Measurements from ENCODE around the gene RRP15. TPM values are rescaled to one million over a fixed set of nuclear protein-coding genes. Genes with fewer than 3 reads are reported as not detected.

RRP15 gene
- total and polyA plus RNA-seq, 9 of the 15 experiments (the other 6 are each of a cell fraction or from before 2014, with no cell fraction given) = 9.5 to 58.1 (median 29.3) TPM

GRCh38 chr1:218377143-218377660 is 92.1 kb downstream of the RRP15 start (continued):
- TF ChIP-seq, protein P1, sequence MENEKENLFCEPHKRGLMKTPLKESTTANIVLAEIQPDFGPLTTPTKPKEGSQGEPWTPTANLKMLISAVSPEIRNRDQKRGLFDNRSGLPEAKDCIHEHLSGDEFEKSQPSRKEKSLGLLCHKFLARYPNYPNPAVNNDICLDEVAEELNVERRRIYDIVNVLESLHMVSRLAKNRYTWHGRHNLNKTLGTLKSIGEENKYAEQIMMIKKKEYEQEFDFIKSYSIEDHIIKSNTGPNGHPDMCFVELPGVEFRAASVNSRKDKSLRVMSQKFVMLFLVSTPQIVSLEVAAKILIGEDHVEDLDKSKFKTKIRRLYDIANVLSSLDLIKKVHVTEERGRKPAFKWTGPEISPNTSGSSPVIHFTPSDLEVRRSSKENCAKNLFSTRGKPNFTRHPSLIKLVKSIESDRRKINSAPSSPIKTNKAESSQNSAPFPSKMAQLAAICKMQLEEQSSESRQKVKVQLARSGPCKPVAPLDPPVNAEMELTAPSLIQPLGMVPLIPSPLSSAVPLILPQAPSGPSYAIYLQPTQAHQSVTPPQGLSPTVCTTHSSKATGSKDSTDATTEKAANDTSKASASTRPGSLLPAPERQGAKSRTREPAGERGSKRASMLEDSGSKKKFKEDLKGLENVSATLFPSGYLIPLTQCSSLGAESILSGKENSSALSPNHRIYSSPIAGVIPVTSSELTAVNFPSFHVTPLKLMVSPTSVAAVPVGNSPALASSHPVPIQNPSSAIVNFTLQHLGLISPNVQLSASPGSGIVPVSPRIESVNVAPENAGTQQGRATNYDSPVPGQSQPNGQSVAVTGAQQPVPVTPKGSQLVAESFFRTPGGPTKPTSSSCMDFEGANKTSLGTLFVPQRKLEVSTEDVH (IDR thresholded peaks at IDR 0.05; ENCODE audit: low read depth, partially characterized antibody) = no peak
- TF ChIP-seq LCOR (CRISPR knock-in tag; IDR thresholded peaks at IDR 0.05) = no peak
- TF ChIP-seq, protein P2, sequence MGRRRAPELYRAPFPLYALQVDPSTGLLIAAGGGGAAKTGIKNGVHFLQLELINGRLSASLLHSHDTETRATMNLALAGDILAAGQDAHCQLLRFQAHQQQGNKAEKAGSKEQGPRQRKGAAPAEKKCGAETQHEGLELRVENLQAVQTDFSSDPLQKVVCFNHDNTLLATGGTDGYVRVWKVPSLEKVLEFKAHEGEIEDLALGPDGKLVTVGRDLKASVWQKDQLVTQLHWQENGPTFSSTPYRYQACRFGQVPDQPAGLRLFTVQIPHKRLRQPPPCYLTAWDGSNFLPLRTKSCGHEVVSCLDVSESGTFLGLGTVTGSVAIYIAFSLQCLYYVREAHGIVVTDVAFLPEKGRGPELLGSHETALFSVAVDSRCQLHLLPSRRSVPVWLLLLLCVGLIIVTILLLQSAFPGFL (CRISPR knock-in tag; IDR thresholded peaks at IDR 0.05) = no peak
- no peak for TF ChIP-seq ZC3H8 (IDR thresholded peaks at IDR 0.05)
- TF ChIP-seq HES1 (IDR thresholded peaks at IDR 0.05; ENCODE audit: low read depth) = no peak
- no peak for TF ChIP-seq GTF2A2 (tag; IDR thresholded peaks at IDR 0.05)
- peak; percentile 65 for TF ChIP-seq NFE2 (IDR thresholded peaks at IDR 0.05; ENCODE audit: low read depth)
- TF ChIP-seq HOXB6 (CRISPR knock-in tag; IDR thresholded peaks at IDR 0.05; ENCODE audit: borderline replicate concordance) = no peak
- TF ChIP-seq HSF4 (CRISPR knock-in tag; IDR thresholded peaks at IDR 0.05; ENCODE audit: borderline replicate concordance) = no peak
- no peak for TF ChIP-seq HCFC1 (IDR thresholded peaks at IDR 0.05; ENCODE audit: low read depth, low read length)
- no peak for TF ChIP-seq ESRRA (IDR thresholded peaks at IDR 0.05; ENCODE audit: borderline replicate concordance, low read depth)
- TF ChIP-seq CTBP1 (IDR thresholded peaks at IDR 0.05; ENCODE audit: borderline replicate concordance) = no peak
- no peak for TF ChIP-seq ZNF79 (CRISPR knock-in tag; IDR thresholded peaks at IDR 0.05; ENCODE audit: low read depth)
- no peak for TF ChIP-seq BCL6 (CRISPR knock-in tag; IDR thresholded peaks at IDR 0.05)
- no peak for TF ChIP-seq THRA (IDR thresholded peaks at IDR 0.05)
- no peak for TF ChIP-seq SP2 (IDR thresholded peaks at IDR 0.05; ENCODE audit: extremely low read depth, low read depth, low read length, poor library complexity, severe bottlenecking)
- TF ChIP-seq FOSL1 (tag; conservative IDR thresholded peaks at IDR 0.05) = peak; percentile 68
- TF ChIP-seq, protein P3, sequence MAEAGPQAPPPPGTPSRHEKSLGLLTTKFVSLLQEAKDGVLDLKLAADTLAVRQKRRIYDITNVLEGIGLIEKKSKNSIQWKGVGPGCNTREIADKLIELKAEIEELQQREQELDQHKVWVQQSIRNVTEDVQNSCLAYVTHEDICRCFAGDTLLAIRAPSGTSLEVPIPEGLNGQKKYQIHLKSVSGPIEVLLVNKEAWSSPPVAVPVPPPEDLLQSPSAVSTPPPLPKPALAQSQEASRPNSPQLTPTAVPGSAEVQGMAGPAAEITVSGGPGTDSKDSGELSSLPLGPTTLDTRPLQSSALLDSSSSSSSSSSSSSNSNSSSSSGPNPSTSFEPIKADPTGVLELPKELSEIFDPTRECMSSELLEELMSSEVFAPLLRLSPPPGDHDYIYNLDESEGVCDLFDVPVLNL (CRISPR knock-in tag; IDR thresholded peaks at IDR 0.05; ENCODE audit: low read depth) = no peak
- TF ChIP-seq TAF9B (IDR thresholded peaks at IDR 0.05; ENCODE audit: partially characterized antibody) = no peak
- no peak for TF ChIP-seq TRIM24 (IDR thresholded peaks at IDR 0.05)
- TF ChIP-seq, protein P4, sequence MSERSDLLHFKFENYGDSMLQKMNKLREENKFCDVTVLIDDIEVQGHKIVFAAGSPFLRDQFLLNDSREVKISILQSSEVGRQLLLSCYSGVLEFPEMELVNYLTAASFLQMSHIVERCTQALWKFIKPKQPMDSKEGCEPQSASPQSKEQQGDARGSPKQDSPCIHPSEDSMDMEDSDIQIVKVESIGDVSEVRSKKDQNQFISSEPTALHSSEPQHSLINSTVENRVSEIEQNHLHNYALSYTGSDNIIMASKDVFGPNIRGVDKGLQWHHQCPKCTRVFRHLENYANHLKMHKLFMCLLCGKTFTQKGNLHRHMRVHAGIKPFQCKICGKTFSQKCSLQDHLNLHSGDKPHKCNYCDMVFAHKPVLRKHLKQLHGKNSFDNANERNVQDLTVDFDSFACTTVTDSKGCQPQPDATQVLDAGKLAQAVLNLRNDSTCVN (CRISPR knock-in tag; IDR thresholded peaks at IDR 0.05) = no peak
- no peak for TF ChIP-seq PTBP1 (IDR thresholded peaks at IDR 0.05; ENCODE audit: low read depth, low read length)

Measured in K562 (cell line).